Measurements from ENCODE around the gene USP44.

- TF ChIP-seq CTCF (IDR thresholded peaks at IDR 0.05), result peak; percentile 34 to 65 (median 56)
- no peak for TF ChIP-seq POLR2A (IDR thresholded peaks at IDR 0.05)
- TF ChIP-seq EP300 (IDR thresholded peaks at IDR 0.05), result no peak
These were observed 31.2 kb upstream of the USP44 start for GRCh38 chr12:95582230-95583058.
